GM12878 (cell line): ENCODE measurements around the gene ANKRD33B. TPM values are rescaled to one million over a fixed set of nuclear protein-coding genes. Genes with fewer than 3 reads are reported as not detected.

ENCODE experiments used
- ATAC-seq: fragments of 200-7000 bp; cut with Tn5 transposase; 3 replicates; pipeline ENCODE4 v1.9.1; 2020; ENCODE audit warnings: mild to moderate bottlenecking, moderate library complexity
- BruUV-seq: library from RNA; stranded (reverse); fragments of 400-500 nt; replicated peaks from 2 replicates; lab custom pipeline; 2021; lab: Mats Ljungman, UMichigan
- CTCF ChIA-PET: fragments of 300-600 bp; sonication (Branson Sonifier 250); formaldehyde crosslinking; extraction: SDS; loops from one replicate; lab custom pipeline; 2021; ENCODE audit warnings: inconsistent platforms; lab: Yijun Ruan, JAX
- POLR2A ChIA-PET: fragments of 350-600 bp; formaldehyde crosslinking; extraction: SDS; loops from one replicate; lab custom pipeline; 2021; ENCODE audit warnings: inconsistent platforms; lab: Charles Lee
- RAD21 ChIA-PET: fragments of 300-600 bp; sonication (Branson Sonifier 250); formaldehyde crosslinking; loops from one replicate; lab custom pipeline; 2023; ENCODE audit warnings: antibody characterized with exemption; ENCODE audit not compliant: unreplicated experiment; lab: Charles Lee
- SMC1A ChIA-PET: fragments of 300-600 bp; sonication (Branson Sonifier 250); formaldehyde crosslinking; loops from one replicate; lab custom pipeline; 2023; ENCODE audit not compliant: unreplicated experiment, uncharacterized antibody; lab: Charles Lee
- DNase-seq: peaks from one replicate; pipeline ENCODE4 v3.0.0-alpha.2; 2011; ENCODE audit warnings: low read depth, low spot score
- FAIRE-seq: peaks from 3 replicates; lab custom pipeline; 2011; peaks lifted over from hg19 to GRCh38; lab: Jason Lieb, UNC
- H2AFZ ChIP-seq: 2 replicates; pipeline ENCODE4 v1.6.0; 2011; ENCODE audit warnings: low read depth, low read length, control low read depth; ENCODE audit not compliant: control insufficient read depth
- H3K27ac ChIP-seq: 2 replicates; pipeline ENCODE4 v1.5.1; 2011; ENCODE audit warnings: control low read depth; ENCODE audit not compliant: control insufficient read depth, insufficient read depth
- H3K27me3 ChIP-seq, 2 experiments: replicated peaks in 1 of 2; 2 replicates each; pipeline versions ENCODE4 v1.6.0 to v1.6.1; 2011; ENCODE audit warnings: low read length in 1 of 2; ENCODE audit not compliant: control insufficient read depth in 2 of 2, insufficient read depth in 2 of 2
- H3K36me3 ChIP-seq, 2 experiments: 2 replicates each; pipeline ENCODE4 v1.5.1; 2011; ENCODE audit warnings: low read length in 1 of 2; ENCODE audit not compliant: control insufficient read depth in 2 of 2, insufficient read depth in 2 of 2
- H3K4me1 ChIP-seq: 2 replicates; pipeline ENCODE4 v1.6.1; 2011; ENCODE audit warnings: mild to moderate bottlenecking, low read length, moderate library complexity, mixed read lengths; ENCODE audit not compliant: control insufficient read depth, insufficient read depth
- H3K4me2 ChIP-seq: 2 replicates; pipeline ENCODE4 v1.6.0; 2011; ENCODE audit warnings: control low read depth; ENCODE audit not compliant: control insufficient read depth, insufficient read depth
- H3K4me3 ChIP-seq: fragments of 200-600 bp; sonication (generic); 2 replicates; pipeline ENCODE4 v1.5.1; 2016
- H3K79me2 ChIP-seq: 2 replicates; pipeline ENCODE4 v1.6.0; 2011; ENCODE audit warnings: low read length; ENCODE audit not compliant: control insufficient read depth, insufficient read depth
- H3K9ac ChIP-seq: 2 replicates; pipeline ENCODE4 v1.8.0; 2011; ENCODE audit warnings: low read length, control low read depth, mixed read lengths; ENCODE audit not compliant: control insufficient read depth, insufficient read depth
- H3K9me3 ChIP-seq: replicated peaks from 3 replicates; pipeline ENCODE4 v1.5.1; 2011; ENCODE audit warnings: mild to moderate bottlenecking, low read length; ENCODE audit not compliant: control insufficient read depth, insufficient read depth
- H4K20me1 ChIP-seq: 2 replicates; pipeline ENCODE4 v1.6.0; 2011; ENCODE audit not compliant: control insufficient read depth, insufficient read depth
- EGR1 ChIP-seq, 2 experiments: IDR thresholded peaks; 1 replicate in 1 of 2; 2 replicates in 1 of 2; pipeline ENCODE4 v1.6.1; 2011 to 2012; ENCODE audit warnings: low read depth in 2 of 2, low read length in 2 of 2, borderline replicate concordance in 1 of 2, mild to moderate bottlenecking in 1 of 2, moderate library complexity in 1 of 2
- IRF5 ChIP-seq: fragments of 450-650 bp; IDR thresholded peaks from 2 replicates; pipeline ENCODE4 v1.6.1; 2017; ENCODE audit warnings: borderline replicate concordance
- MYB ChIP-seq: fragments of 150-350 bp; IDR thresholded peaks from 2 replicates; pipeline ENCODE4 v1.6.1; 2014; ENCODE audit warnings: mild to moderate bottlenecking, low read depth, low read length, borderline replicate concordance
- NFYA ChIP-seq: IDR thresholded peaks from 2 replicates; pipeline ENCODE4 v1.6.1; 2011; ENCODE audit warnings: low read depth, mild to moderate bottlenecking, low read length, improper control_type of control experiment, borderline replicate concordance
- SKIL ChIP-seq: fragments of 450-650 bp; IDR thresholded peaks from 2 replicates; pipeline ENCODE4 v1.6.1; 2017; ENCODE audit warnings: mild to moderate bottlenecking, low read depth, inconsistent platforms; ENCODE audit not compliant: poor library complexity, severe bottlenecking
- SMARCA5 ChIP-seq: fragments of 450-650 bp; IDR thresholded peaks from 2 replicates; pipeline ENCODE4 v1.6.1; 2017; ENCODE audit warnings: mild to moderate bottlenecking
- TCF3 ChIP-seq: IDR thresholded peaks from 2 replicates; pipeline ENCODE4 v1.6.1; 2012; ENCODE audit warnings: low read depth, mild to moderate bottlenecking, low read length, borderline replicate concordance; ENCODE audit not compliant: insufficient read depth
- ZNF217 ChIP-seq: fragments of 450-650 bp; IDR thresholded peaks from 2 replicates; pipeline ENCODE4 v1.6.1; 2017; ENCODE audit warnings: antibody characterized with exemption, mild to moderate bottlenecking
- ZNF687 ChIP-seq: fragments of 450-650 bp; IDR thresholded peaks from 2 replicates; pipeline ENCODE4 v1.6.1; 2017; ENCODE audit warnings: mild to moderate bottlenecking, moderate library complexity
- WGBS: methylation state at CpG from one replicate; pipeline ENCODE4 v1.1.6; 2016; ENCODE audit warnings: low lambda C conversion rate; ENCODE audit not compliant: insufficient replicate concordance, insufficient coverage; ENCODE audit errors: missing lambda C conversion rate; 5-methylcytosine and 5-hydroxymethylcytosine counted together
- in situ Hi-C: fragments of 300-500 bp; cut with MboI; formaldehyde crosslinking; loops from 9 replicates; pipeline ENCODE4 v1.14.3; 2018; ENCODE audit warnings: mixed read lengths
- intact Hi-C: fragments of 100-400 bp; cut with micrococcal nuclease; formaldehyde crosslinking; loops from one replicate; pipeline ENCODE4 v1.14.2; 2022; ENCODE audit not compliant: unreplicated experiment
- polyA plus RNA-seq, 11 experiments: library from polyadenylated mRNA; depleted of rRNA in 4 of 11; unstranded in 6 of 11; stranded (reverse) in 5 of 11; fragments of >200 nt; fragmentation: Nextera tagmentation in 4 of 11; fragmentation: Illumina TruSeq in 1 of 11; extraction: Ambion mirVana in 4 of 11; extraction: Trizol in 1 of 11; gene quantifications; 1 replicate in 1 of 11; 2 replicates in 10 of 11; pipeline versions ENCODE4 v1.2.1 to v1.2.3, GENCODE V29; 2011 to 2016; ENCODE audit warnings: inconsistent platforms in 2 of 11, missing spikeins in 2 of 11, low read depth in 1 of 11
- total RNA-seq, 4 experiments: library from RNA; depleted of rRNA in 3 of 4; stranded (reverse); fragments of >200 nt in 3 of 4; fragmentation: Illumina TruSeq in 1 of 4; extraction: Trizol in 1 of 4; gene quantifications; 2 replicates each; pipeline versions ENCODE4 v1.2.1 to v1.2.3, GENCODE V29; 2013 to 2021

The ANKRD33B gene
- total and polyA plus RNA-seq, 10 of the 15 experiments (the other 5 are each of a cell fraction or from before 2014, with no cell fraction given): 4.9 to 61.6 (median 15.6) TPM

GRCh38 chr5:10655972-10656830, 92.3 kb downstream of the ANKRD33B start (continued):
- no peak for TF ChIP-seq ZNF687

- H3K9ac ChIP-seq: no peak overlapping the region
- in situ Hi-C loops (no loop called here), intact Hi-C loops (no loop called here)
- ChIA-PET CTCF (interaction anchor here (1.2 to 3.8 kb wide), 2 partner anchors 31 to 65 kb away, joined by 3 to 12 read pairs; no protein-coding TSS in a partner anchor), SMC1A (interaction anchor here (1.4 kb wide), 1 partner anchor 31 kb away, joined by 4 read pairs; no protein-coding TSS in a partner anchor), POLR2A (no interaction called here), RAD21 (interaction anchor here (1.2 kb wide), 1 partner anchor 22 kb away, joined by 4 read pairs; no protein-coding TSS in a partner anchor)
- H4K20me1 ChIP-seq: no peaks in the 10 kb centered on the region
- FAIRE-seq (no peak), DNase-seq (no peak), ATAC-seq (no peak)
- H3K27ac ChIP-seq: no peak overlapping the region
- peaks cover 5 to 20% of the 10 kb centered on the region in 2 experiments; a peak in 3 of 4 replicates for H3K36me3 ChIP-seq
- H3K9me3 ChIP-seq: 0 out of 3 replicates have a peak, but pooled peaks cover 2% of the 10 kb centered on the region
- H3K79me2 ChIP-seq: no peaks in the 10 kb centered on the region
- H3K4me2 ChIP-seq: no peak overlapping the region
- WGBS: 92% methylated on average over 4 of the region's 4 CpGs
- H3K4me1 ChIP-seq: no peaks in the 10 kb centered on the region; the same call in 1 of the 2 replicates
- H3K27me3 ChIP-seq: no peaks in the 10 kb centered on the region
- H2AFZ ChIP-seq: no peak overlapping the region
- BruUV-seq: no TSS peak
- H3K4me3 ChIP-seq: no peak overlapping the region
- no peak for TF ChIP-seq SKIL
- peak; percentile 41; the same call in 1 of the 2 replicates for TF ChIP-seq SMARCA5
- no peak for TF ChIP-seq NFYA
- no peak for TF ChIP-seq TCF3
- TF ChIP-seq IRF5: no peak
- 0 out of 2 replicates have a peak, but pooled peaks have one; percentile 36 for TF ChIP-seq ZNF217
- TF ChIP-seq MYB: no peak
- TF ChIP-seq EGR1 (IDR thresholded peaks at IDR 0.05; ENCODE audit: borderline replicate concordance in 1 of 2, low read depth in 2 of 2, low read length in 2 of 2): no peak
These were observed 94.4 kb downstream of the ANKRD33B start for GRCh38 chr5:10658265-10658664.
